Natural killer cell treated with Interleukin-12 subunit alpha and Interleukin-12 subunit beta and Interleukin-15 and Interleukin-18, amount 100 ng/mL, for 72 hours (primary cell): ENCODE data around the gene TSPAN10. TPM values are rescaled to one million over a fixed set of nuclear protein-coding genes. Genes with fewer than 3 reads are reported as not detected.
"Not testable (repeated sequence)": the region's sequence is repeated elsewhere in the genome, so short reads cannot be mapped to it uniquely, and the experiment has no call there.

Experiments used
- ATAC-seq, 2 donors: fragments of 150-1000 bp; cut with Tn5 transposase in 1 of 2; sonication (Bioruptor Pico), chemical (Tn5 transposase) in 1 of 2; 2 replicates each; pipeline ENCODE4 v1.10.0; 2021
- DNase-seq: peaks from one replicate; pipeline ENCODE4 v3.0.0; 2022; ENCODE audit warnings: low spot score
- H3K27ac Mint-ChIP-seq, 2 donors: 1 replicate in 1 of 2; 2 replicates in 1 of 2; pipeline ENCODE4 v1.8.0; 2022; ENCODE audit warnings: mixed read lengths in 2 of 2, mild to moderate bottlenecking in 1 of 2, moderate library complexity in 1 of 2
- H3K27me3 Mint-ChIP-seq, 2 donors: 1 replicate in 1 of 2; 2 replicates in 1 of 2; pipeline ENCODE4 v1.8.0; 2022; ENCODE audit warnings: mixed read lengths in 2 of 2
- H3K36me3 Mint-ChIP-seq: one replicate; pipeline ENCODE4 v1.8.0; 2022; ENCODE audit warnings: mixed read lengths
- H3K4me1 Mint-ChIP-seq, 2 donors: 1 replicate in 1 of 2; 2 replicates in 1 of 2; pipeline ENCODE4 v1.8.0; 2022; ENCODE audit warnings: low read depth in 2 of 2, mixed read lengths in 2 of 2, mild to moderate bottlenecking in 1 of 2
- H3K4me3 Mint-ChIP-seq: one replicate; pipeline ENCODE4 v1.8.0; 2022; ENCODE audit warnings: mixed read lengths
- H3K9me3 Mint-ChIP-seq: 2 replicates; pipeline ENCODE4 v1.8.0; 2022; ENCODE audit warnings: mixed read lengths
- total RNA-seq, 2 donors: library from RNA; stranded (reverse); gene quantifications; one replicate each; pipeline ENCODE4 v1.2.3, GENCODE V29; 2022

TSPAN10 gene
- total RNA-seq, 2 donors from 2014 or later = 0.50 TPM; not detected in 1

- Mint-ChIP-seq H3K27ac (no peak overlapping the region), H3K4me3 (no peak overlapping the region)
Observed at GRCh38 chr17:81660441-81660840, 23.4 kb downstream of the TSPAN10 start.

GRCh38 chr17:81662002-81662401, 25.0 kb downstream of the TSPAN10 start:
- DNase-seq (no peak), ATAC-seq (no peak)
- Mint-ChIP-seq H3K4me3 (no peak overlapping the region), H3K27me3 (no peaks in the 10 kb centered on the region), H3K27ac (no peak overlapping the region), H3K36me3 (no peaks in the 10 kb centered on the region), H3K9me3 (no peaks in the 10 kb centered on the region), H3K4me1 (peaks cover 12% of the 10 kb centered on the region in 2 donors)

More at GRCh38 chr17:81660441-81660840, 23.4 kb downstream of the TSPAN10 start:
- no peak for ATAC-seq
- peaks cover 4% of the 10 kb centered on the region in 2 donors for H3K4me1 Mint-ChIP-seq
- no peak for DNase-seq
- H3K27me3 Mint-ChIP-seq = no peaks in the 10 kb centered on the region
- H3K9me3 Mint-ChIP-seq = no peaks in the 10 kb centered on the region
- no peaks in the 10 kb centered on the region for H3K36me3 Mint-ChIP-seq

GRCh38 chr17:81664051-81664470, 27.1 kb downstream of the TSPAN10 start:
- DNase-seq = no peak
- no peak overlapping the region for H3K27ac Mint-ChIP-seq
- peaks cover 23 to 24% of the 10 kb centered on the region in 2 donors for H3K4me1 Mint-ChIP-seq
- H3K27me3 Mint-ChIP-seq = no peaks in the 10 kb centered on the region
- no peak overlapping the region for H3K4me3 Mint-ChIP-seq
- H3K36me3 Mint-ChIP-seq = no peaks in the 10 kb centered on the region
- no peaks in the 10 kb centered on the region for H3K9me3 Mint-ChIP-seq
- ATAC-seq = no peak

GRCh38 chr17:81665205-81666091, 28.5 kb downstream of the TSPAN10 start:
- Mint-ChIP-seq H3K9me3 (no peaks in the 10 kb centered on the region), H3K4me1 (peaks cover 23 to 24% of the 10 kb centered on the region in 2 donors), H3K4me3 (peak overlapping the region; percentile 93), H3K27ac (peak overlapping the region; percentile 91 to 96), H3K27me3 (no peaks in the 10 kb centered on the region), H3K36me3 (no peaks in the 10 kb centered on the region)
- ATAC-seq (peak; percentile 29 to 64), DNase-seq (no peak)

- H3K27me3 Mint-ChIP-seq = no peaks in the 10 kb centered on the region
- DNase-seq (no peak), ATAC-seq (peak in 1 of 2 donors; percentile 54)
- H3K4me3 Mint-ChIP-seq = peak overlapping the region; percentile 93
- H3K36me3 Mint-ChIP-seq = no peaks in the 10 kb centered on the region
- peaks cover 23 to 24% of the 10 kb centered on the region in 2 donors for H3K4me1 Mint-ChIP-seq
- no peaks in the 10 kb centered on the region for H3K9me3 Mint-ChIP-seq
- H3K27ac Mint-ChIP-seq = peak overlapping the region; percentile 91 to 96
Observed at GRCh38 chr17:81666092-81666341, 29.0 kb downstream of the TSPAN10 start.

GRCh38 chr17:81666342-81667191, 29.6 kb downstream of the TSPAN10 start, which contains the start of the genes CCDC137 and OXLD1:
Gene CCDC137, plus strand, starts transcription at chr17:81666737. Its CDS starts 30 bp downstream, at chr17:81666767.
Gene OXLD1, minus strand, starts transcription at chr17:81666605. Its CDS starts 28 bp downstream, at chr17:81666577.
- Mint-ChIP-seq H3K36me3 (no peaks in the 10 kb centered on the region), H3K27me3 (no peaks in the 10 kb centered on the region), H3K9me3 (no peaks in the 10 kb centered on the region), H3K4me1 (peaks cover 23 to 24% of the 10 kb centered on the region in 2 donors), H3K27ac (peak within 1 kb of the TSS; percentile 91 to 96), H3K4me3 (peak within 1 kb of the TSS; percentile 93)
- ATAC-seq (peak; percentile 97 to 99), DNase-seq (peak; percentile 97)

GRCh38 chr17:81667754-81668153, 30.8 kb downstream of the TSPAN10 start:
- ATAC-seq (no peak), DNase-seq (no peak)
- H3K27ac Mint-ChIP-seq = peak overlapping the region; percentile 91 to 96
- no peaks in the 10 kb centered on the region for H3K36me3 Mint-ChIP-seq
- peaks cover 23 to 24% of the 10 kb centered on the region in 2 donors for H3K4me1 Mint-ChIP-seq
- H3K9me3 Mint-ChIP-seq = no peaks in the 10 kb centered on the region
- no peaks in the 10 kb centered on the region for H3K27me3 Mint-ChIP-seq
- peak overlapping the region; percentile 93 for H3K4me3 Mint-ChIP-seq

- H3K27me3 Mint-ChIP-seq = no peaks in the 10 kb centered on the region
- H3K9me3 Mint-ChIP-seq = no peaks in the 10 kb centered on the region
- H3K4me1 Mint-ChIP-seq = peaks cover 17% of the 10 kb centered on the region in 2 donors
- H3K4me3 Mint-ChIP-seq = no peak overlapping the region
- ATAC-seq = peak; percentile 3 to 44
- no peak overlapping the region for H3K27ac Mint-ChIP-seq
- no peaks in the 10 kb centered on the region for H3K36me3 Mint-ChIP-seq
- DNase-seq = no peak
Observed at GRCh38 chr17:81672504-81672903, 35.5 kb downstream of the TSPAN10 start.

- H3K27me3 Mint-ChIP-seq = no peaks in the 10 kb centered on the region
- ATAC-seq = peak; percentile 3 to 33
Observed at GRCh38 chr17:81672954-81673353, 36.0 kb downstream of the TSPAN10 start.

GRCh38 chr17:81673561-81674258, 36.7 kb downstream of the TSPAN10 start:
- Mint-ChIP-seq H3K9me3 (no peaks in the 10 kb centered on the region), H3K36me3 (no peaks in the 10 kb centered on the region), H3K4me1 (peaks cover 7 to 8% of the 10 kb centered on the region in 2 donors), H3K27ac (no peak overlapping the region), H3K4me3 (no peak overlapping the region), H3K27me3 (no peaks in the 10 kb centered on the region)
- ATAC-seq (no peak), DNase-seq (no peak)

More at GRCh38 chr17:81672954-81673353, 36.0 kb downstream of the TSPAN10 start:
- Mint-ChIP-seq H3K36me3 (no peaks in the 10 kb centered on the region), H3K4me3 (no peak overlapping the region), H3K27ac (no peak overlapping the region), H3K4me1 (peaks cover 13% of the 10 kb centered on the region in 2 donors), H3K9me3 (no peaks in the 10 kb centered on the region)
- no peak for DNase-seq

- not testable (repeated sequence) for H3K36me3 Mint-ChIP-seq, H3K9me3 Mint-ChIP-seq, ATAC-seq, H3K27me3 Mint-ChIP-seq, DNase-seq, H3K27ac Mint-ChIP-seq, H3K4me3 Mint-ChIP-seq
- peaks cover 7 to 11% of the 10 kb centered on the region in 2 donors for H3K4me1 Mint-ChIP-seq
Observed at GRCh38 chr17:81675515-81676221, 38.7 kb downstream of the TSPAN10 start.

GRCh38 chr17:81676906-81677305, 39.9 kb downstream of the TSPAN10 start:
- H3K9me3 Mint-ChIP-seq = no peaks in the 10 kb centered on the region
- H3K4me3 Mint-ChIP-seq = no peak overlapping the region
- peaks cover 7 to 13% of the 10 kb centered on the region in 2 donors for H3K4me1 Mint-ChIP-seq
- ATAC-seq (no peak), DNase-seq (no peak)
- no peaks in the 10 kb centered on the region for H3K36me3 Mint-ChIP-seq
- no peaks in the 10 kb centered on the region for H3K27me3 Mint-ChIP-seq
- no peak overlapping the region for H3K27ac Mint-ChIP-seq

GRCh38 chr17:81680150-81680549, 43.2 kb downstream of the TSPAN10 start:
- Mint-ChIP-seq H3K4me3 (no peak overlapping the region), H3K9me3 (no peaks in the 10 kb centered on the region), H3K36me3 (no peaks in the 10 kb centered on the region), H3K4me1 (peaks cover 24 to 26% of the 10 kb centered on the region in 2 donors), H3K27me3 (no peaks in the 10 kb centered on the region), H3K27ac (no peak overlapping the region)
- ATAC-seq = no peak
- DNase-seq = no peak
